Measurements from ENCODE around the gene CXCR6. TPM values are rescaled to one million over a fixed set of nuclear protein-coding genes. Genes with fewer than 3 reads are reported as not detected.

Gene CXCR6
- total RNA-seq, 1 donor from 2014 or later: 0.32 TPM

DNA sequence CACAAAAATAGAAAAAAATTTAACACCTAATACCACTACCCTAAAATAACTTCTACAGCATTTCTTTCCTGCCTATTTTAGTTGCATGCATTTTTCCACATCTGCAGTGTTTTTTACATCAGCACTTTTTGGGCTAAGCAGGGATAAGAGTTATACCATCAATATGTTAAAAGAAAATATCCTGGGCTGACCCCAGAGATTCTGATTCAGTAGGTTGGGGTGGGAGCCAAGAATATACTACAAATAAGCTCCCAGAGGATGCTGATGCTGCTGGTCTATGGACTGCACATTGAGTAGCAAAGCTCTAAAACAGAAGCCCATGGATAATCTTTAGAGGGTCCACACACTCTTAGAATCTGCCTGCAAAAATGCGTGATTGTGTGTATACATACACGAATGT is 37.6 kb downstream of the CXCR6 start:
- intact Hi-C loops (cut with DNase I): no loop called here
- no peak for DNase-seq (ENCODE audit: low spot score)

GRCh38 chr3:45981346-45982074 is 38.2 kb downstream of the CXCR6 start:
- no peak for DNase-seq (ENCODE audit: low spot score)
- intact Hi-C loops (cut with DNase I): no loop called here

GRCh38 chr3:45983770-45984169 is 40.5 kb downstream of the CXCR6 start:
- intact Hi-C loops (cut with DNase I): no loop called here
- no peak for DNase-seq (ENCODE audit: low spot score)

- intact Hi-C loops (cut with DNase I): no loop called here
- DNase-seq (ENCODE audit: low spot score): no peak
Measured at GRCh38 chr3:45984331-45985312, 41.4 kb downstream of the CXCR6 start.

DNA sequence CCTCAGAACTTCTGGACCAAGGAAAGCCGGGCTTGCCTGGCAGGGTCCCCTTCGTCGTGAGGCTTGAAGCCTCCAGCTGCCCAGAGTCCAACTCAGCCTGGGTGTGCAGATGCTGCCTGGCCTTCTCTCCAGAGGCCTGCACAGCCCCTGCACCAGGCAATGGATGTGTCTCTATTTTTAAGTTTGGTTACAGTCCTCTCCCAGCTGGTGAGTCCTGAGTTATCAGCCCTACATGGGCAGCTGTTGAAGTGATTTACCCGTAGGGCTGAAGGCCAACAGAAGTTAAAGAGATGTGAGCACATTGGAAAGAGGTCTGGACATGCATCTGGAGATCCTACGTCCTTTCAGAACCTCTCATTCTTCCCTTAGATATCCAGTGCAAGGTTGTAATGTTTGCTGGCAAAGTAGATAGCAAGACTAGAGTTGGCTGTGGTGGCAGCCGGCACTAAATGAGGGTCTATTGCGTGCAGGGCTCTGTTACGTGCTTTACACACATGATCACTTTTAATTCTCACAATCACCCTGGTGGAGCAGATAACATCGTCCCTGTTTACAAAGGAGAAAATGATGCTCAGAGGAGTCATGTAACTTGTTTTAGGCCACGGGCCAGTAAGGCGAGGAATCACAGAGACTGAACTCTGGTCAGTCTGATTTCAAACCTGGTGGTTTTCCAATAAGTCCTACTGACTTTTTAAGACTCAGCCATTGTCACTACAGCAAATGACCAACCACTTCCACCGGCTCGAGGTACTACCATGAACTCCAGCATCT is 42.5 kb downstream of the CXCR6 start:
- intact Hi-C loops (cut with DNase I): no loop called here
- DNase-seq (ENCODE audit: low spot score): no peak

DNA sequence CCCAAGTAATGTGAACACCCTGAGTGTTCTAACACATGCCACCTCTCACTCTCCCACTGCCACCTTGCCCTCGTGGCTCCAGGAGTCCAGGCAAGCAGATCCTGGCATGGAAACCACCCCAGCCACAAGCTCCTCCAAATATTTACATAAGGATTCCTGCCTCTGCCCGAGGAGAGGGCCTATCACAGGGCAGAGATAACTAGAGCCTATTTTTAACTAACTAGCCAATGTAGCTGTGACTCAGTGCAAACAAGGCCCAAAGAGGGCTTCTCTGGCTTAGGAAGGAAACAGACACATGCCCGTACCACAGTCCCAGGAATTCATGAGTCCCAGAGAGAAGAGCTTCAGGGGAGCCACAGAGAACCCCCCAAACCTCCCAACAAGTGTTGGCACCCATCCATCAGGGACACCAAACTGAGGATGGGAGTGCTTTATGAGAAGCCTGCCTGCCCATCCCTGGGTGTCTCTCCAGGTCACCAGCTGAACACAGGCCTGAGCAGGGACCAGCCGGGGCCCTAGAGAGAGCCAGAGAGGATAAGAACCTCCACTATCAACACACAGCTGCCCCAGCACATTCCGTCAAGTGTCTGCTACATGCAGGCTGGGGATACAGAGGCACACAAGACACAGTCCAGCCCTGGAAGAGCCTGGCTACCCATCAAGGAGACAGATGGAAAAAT is 43.2 kb downstream of the CXCR6 start:
- intact Hi-C loops (cut with DNase I): no loop called here
- DNase-seq (ENCODE audit: low spot score): no peak

DNA sequence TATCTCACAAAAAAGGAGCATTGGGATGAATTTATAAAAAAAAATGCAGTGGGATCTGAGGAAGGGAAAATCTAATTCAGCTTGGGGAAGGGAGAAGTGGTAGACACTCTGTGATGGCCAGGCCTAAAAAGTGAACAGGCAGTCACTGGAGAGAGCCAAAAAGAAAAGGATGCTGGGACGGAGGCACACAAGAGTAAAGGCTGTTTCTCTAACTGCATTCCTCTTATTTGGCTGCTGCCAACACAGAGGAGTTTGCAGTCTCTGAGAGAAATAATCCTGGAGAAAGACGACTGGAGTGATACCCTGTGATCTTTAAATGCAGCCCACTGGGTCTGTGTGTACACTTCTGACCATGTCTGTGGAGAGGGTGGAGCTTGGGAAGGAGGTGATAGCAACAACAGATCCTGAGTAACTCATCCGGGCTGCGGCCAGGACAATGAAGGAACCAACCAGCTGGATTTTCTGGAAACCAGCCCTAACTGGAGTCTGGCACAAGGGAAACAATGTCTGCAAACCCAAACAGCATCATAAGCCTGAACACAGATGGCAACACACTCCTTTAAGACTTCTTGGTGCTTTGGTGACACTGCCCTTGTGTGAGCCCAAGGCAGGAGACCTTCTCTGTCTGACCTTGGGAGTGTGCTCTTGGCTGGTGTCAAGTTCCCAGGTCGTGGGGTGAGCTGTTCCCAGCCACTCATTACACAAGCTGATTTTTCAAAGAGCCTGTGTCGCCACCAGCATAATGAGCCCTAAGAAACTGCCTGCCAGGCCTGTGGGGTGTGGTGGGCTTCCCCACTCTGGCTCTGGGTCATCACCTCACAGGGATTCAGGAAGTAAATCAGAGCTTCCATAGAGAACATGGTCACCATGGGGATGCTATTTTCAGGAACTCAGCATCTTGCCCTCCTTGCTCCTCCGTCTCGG is 44.4 kb downstream of the CXCR6 start:
- DNase-seq (ENCODE audit: low spot score): no peak
- intact Hi-C loops (cut with DNase I): no loop called here

- intact Hi-C loops (cut with DNase I): no loop called here
- DNase-seq (ENCODE audit: low spot score): no peak
Measured at GRCh38 chr3:45988362-45988761, 45.1 kb downstream of the CXCR6 start.

GRCh38 chr3:45988804-45989203 is 45.5 kb downstream of the CXCR6 start:
- intact Hi-C loops (cut with DNase I): no loop called here
- DNase-seq (ENCODE audit: low spot score): no peak

GRCh38 chr3:45990181-45990580 is 46.9 kb downstream of the CXCR6 start:
- DNase-seq (ENCODE audit: low spot score): no peak
- intact Hi-C loops (cut with DNase I): no loop called here

DNA sequence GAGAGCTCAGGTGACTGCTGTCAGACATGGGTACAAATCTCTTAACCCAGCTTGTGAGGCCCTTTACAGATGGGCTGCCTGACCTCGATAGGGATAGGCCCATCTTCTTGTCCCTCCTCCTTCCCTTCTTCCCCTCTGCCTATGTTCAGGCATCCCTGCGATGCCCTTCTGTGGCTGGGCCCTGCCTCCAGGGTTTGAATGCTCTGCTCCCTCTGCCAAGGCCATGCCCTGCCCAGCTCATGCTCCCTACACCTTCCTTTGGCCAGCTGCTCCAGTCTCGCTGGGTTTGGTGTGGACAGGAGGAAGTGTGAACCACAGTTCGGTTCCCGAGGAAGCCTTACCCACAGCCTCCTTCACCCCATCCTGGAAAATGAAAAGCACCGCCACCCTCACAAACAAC is 48.1 kb downstream of the CXCR6 start:
- intact Hi-C loops (cut with DNase I): no loop called here
- DNase-seq (ENCODE audit: low spot score): no peak

DNA sequence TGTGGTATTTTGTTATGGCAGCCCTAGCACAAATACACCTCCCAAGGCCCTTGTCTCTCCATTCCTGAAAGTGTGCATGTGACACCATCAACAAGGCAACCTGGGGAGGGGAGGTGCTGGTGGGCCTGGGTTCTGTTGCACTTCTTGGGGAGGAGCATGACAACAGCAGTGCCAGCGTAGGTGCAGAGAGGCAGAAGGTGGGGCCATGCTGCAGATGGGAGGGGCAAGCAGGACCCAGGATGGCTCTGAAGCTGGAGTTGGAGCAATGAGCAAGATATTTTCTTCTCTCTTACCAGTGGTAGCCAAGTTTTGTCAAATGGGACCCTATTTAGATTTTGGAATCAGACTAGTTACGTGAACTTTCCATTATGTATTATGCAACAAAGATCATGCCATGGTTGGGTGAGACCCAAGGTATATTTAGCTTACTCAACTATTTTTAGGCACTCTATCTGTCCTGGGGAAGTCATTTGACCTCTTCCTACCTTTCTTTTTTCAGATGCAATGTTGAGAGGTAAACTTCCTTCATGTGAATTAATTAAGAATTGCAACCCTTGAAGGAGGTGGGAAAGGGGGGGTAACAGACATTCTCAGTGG is 49.0 kb downstream of the CXCR6 start:
- intact Hi-C loops (cut with DNase I): loop anchor here (2.0 kb wide), 1 partner anchor 71 kb away; no protein-coding TSS in a partner anchor
- no peak for DNase-seq (ENCODE audit: low spot score)

DNA sequence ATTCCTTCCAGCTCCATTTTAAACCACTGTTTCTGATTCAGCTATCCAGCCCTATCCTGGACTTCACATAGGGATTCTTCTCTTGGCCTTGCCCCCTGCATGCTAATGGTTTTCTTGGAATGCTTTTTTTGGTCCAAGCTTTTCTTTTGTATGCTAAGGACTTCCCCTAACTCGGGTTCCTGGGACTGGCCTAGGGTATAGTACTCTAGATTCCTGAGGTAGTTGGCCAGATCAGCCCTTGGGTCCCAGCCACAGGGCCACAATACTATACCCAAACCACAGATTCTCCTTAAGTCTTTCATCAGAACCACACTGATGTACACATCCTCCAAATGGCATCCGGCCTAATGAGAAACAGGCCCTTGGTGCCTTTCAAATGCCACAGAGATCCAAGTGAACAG is 49.6 kb downstream of the CXCR6 start:
- intact Hi-C loops (cut with DNase I): loop anchor here (2.0 kb wide), 1 partner anchor 70 kb away; no protein-coding TSS in a partner anchor

GRCh38 chr3:45993421-45994027 is 50.3 kb downstream of the CXCR6 start:
- DNase-seq (ENCODE audit: low spot score): no peak
- intact Hi-C loops (cut with DNase I): loop anchor here (2.0 kb wide), 1 partner anchor 69 kb away; no protein-coding TSS in a partner anchor

More for the DNA sequence above, 49.6 kb downstream of the CXCR6 start:
- DNase-seq (ENCODE audit: low spot score): no peak

DNA sequence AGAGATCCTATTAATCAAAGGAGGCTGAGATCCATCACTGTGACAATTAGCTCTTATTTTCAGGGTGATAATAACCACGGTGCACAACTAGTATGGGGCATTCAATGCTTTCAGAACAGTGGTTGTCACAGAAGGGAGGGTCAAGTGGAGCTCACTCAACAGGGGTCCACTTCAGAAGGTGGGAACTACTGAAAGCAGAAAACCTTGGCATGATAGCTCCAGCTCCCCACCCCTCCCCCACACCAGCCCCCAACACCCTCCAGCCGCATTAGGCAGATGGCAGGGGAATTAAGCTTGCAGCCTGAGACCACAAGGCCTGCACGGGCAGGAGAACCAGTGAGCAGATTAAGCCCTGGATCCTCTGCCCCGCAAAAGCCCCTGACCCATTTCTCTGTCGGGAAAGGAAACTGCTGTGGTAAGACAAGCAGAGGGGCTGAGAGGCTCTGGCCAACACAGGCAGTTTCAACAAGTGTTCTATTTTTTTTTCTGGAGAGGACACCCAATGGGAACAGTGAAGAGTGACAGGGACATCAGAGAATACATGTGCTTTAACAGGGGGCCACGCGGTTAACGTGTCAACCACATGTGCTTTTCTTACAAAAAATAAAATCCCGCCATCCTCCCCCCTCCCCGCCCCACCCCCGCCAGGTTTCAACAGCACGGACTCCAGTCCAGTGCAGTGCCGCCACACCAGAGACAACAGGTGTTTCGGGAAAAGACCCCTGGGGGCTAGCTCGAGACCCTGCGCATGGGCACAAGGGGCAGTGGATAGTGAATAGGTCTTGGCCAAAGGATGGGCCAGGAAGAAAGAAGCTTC is 51.4 kb downstream of the CXCR6 start:
- DNase-seq (ENCODE audit: low spot score): no peak
- intact Hi-C loops (cut with DNase I): no loop called here
